Endothelial cell of umbilical vein (primary cell): ENCODE measurements around the gene HCN2. TPM values are rescaled to one million over a fixed set of nuclear protein-coding genes. Genes with fewer than 3 reads are reported as not detected.
A peak's percentile ranks its signal among the peaks of the same experiment; 100 is the strongest.

Experiments
- BruUV-seq: library from RNA; stranded (reverse); fragments of 400-500 nt; replicated peaks from 2 replicates; lab custom pipeline; 2021; lab: Mats Ljungman, UMichigan
- CTCF ChIA-PET: fragments of 300-600, 350-600 bp; sonication (Branson Sonifier 250); formaldehyde crosslinking; loops from one replicate; lab custom pipeline; 2021; ENCODE audit warnings: antibody characterized with exemption, inconsistent platforms; lab: Charles Lee
- POLR2A ChIA-PET: fragments of 300-600, 350-600 bp; sonication (Branson Sonifier 250); formaldehyde crosslinking; loops from one replicate; lab custom pipeline; 2021; ENCODE audit warnings: antibody characterized with exemption, inconsistent platforms; lab: Charles Lee
- DNase-seq: peaks from one replicate; pipeline ENCODE4 v3.0.0-alpha.2; 2011; ENCODE audit warnings: low read depth, low spot score
- FAIRE-seq: peaks from 2 replicates; lab custom pipeline; 2011; peaks lifted over from hg19 to GRCh38; lab: Jason Lieb, UNC
- H2AFZ ChIP-seq: 2 replicates; pipeline ENCODE4 v1.6.0; 2012; ENCODE audit warnings: low read depth, low read length, control low read depth, inconsistent platforms
- H3K27ac ChIP-seq: 2 replicates; pipeline ENCODE4 v1.5.1; 2011; ENCODE audit warnings: low read depth, mild to moderate bottlenecking, control low read depth, low read length, moderate library complexity; ENCODE audit not compliant: insufficient read depth
- H3K27me3 ChIP-seq, 2 experiments: 2 replicates each; pipeline versions ENCODE4 v1.6.0 to v1.6.1; 2011; ENCODE audit warnings: low read length in 2 of 2, mixed read lengths in 1 of 2; ENCODE audit not compliant: control insufficient read depth in 2 of 2, insufficient read depth in 2 of 2
- H3K36me3 ChIP-seq, 2 experiments: 2 replicates in 1 of 2; 3 replicates in 1 of 2; pipeline ENCODE4 v1.5.1; 2011; ENCODE audit warnings: low read length in 2 of 2, mild to moderate bottlenecking in 1 of 2, moderate library complexity in 1 of 2; ENCODE audit not compliant: control insufficient read depth in 2 of 2, insufficient read depth in 2 of 2; ENCODE audit errors: extremely low read depth in 1 of 2
- H3K4me1 ChIP-seq: 3 replicates; pipeline ENCODE4 v1.5.1; 2011; ENCODE audit warnings: mild to moderate bottlenecking, low read length; ENCODE audit not compliant: control insufficient read depth, insufficient read depth; ENCODE audit errors: extremely low read depth
- H3K4me2 ChIP-seq: 2 replicates; pipeline ENCODE4 v1.6.1; 2011; ENCODE audit warnings: low read length, control low read depth, mixed read lengths; ENCODE audit not compliant: insufficient read depth
- H3K4me3 ChIP-seq, 3 experiments: fragments of 200-600 bp in 1 of 3; sonication (generic), shearing (Covaris generic) in 1 of 3; replicated peaks in 1 of 3; 2 replicates each; pipeline ENCODE4 v1.5.1; 2011 to 2016; ENCODE audit warnings: control low read depth in 3 of 3, low read length in 3 of 3, mild to moderate bottlenecking in 2 of 3, inconsistent platforms in 1 of 3, low read depth in 1 of 3, moderate library complexity in 1 of 3; ENCODE audit not compliant: insufficient read depth in 1 of 3
- H3K79me2 ChIP-seq: 2 replicates; pipeline ENCODE4 v1.6.0; 2012; ENCODE audit warnings: low read length, inconsistent platforms; ENCODE audit not compliant: control insufficient read depth, insufficient read depth
- H3K9ac ChIP-seq: replicated peaks from 2 replicates; pipeline ENCODE3; 2011; ENCODE audit warnings: low read length, control low read depth; ENCODE audit not compliant: insufficient read depth; ENCODE audit errors: extremely low read depth
- H3K9me1 ChIP-seq: replicated peaks from 3 replicates; pipeline ENCODE4 v1.6.0; 2011; ENCODE audit warnings: mild to moderate bottlenecking, low read length; ENCODE audit not compliant: control insufficient read depth, insufficient read depth; ENCODE audit errors: extremely low read depth
- H3K9me3 ChIP-seq: replicated peaks from 2 replicates; pipeline ENCODE4 v1.5.1; 2012; ENCODE audit warnings: low read length, inconsistent platforms; ENCODE audit not compliant: control insufficient read depth, insufficient read depth
- H4K20me1 ChIP-seq: replicated peaks from 2 replicates; pipeline ENCODE3; 2011; ENCODE audit warnings: mild to moderate bottlenecking, low read length; ENCODE audit not compliant: control insufficient read depth, insufficient read depth; ENCODE audit errors: extremely low read depth
- EZH2 ChIP-seq: IDR thresholded peaks from 2 replicates; pipeline ENCODE4 v1.6.1; 2012; ENCODE audit warnings: borderline replicate concordance, low read depth, mild to moderate bottlenecking, moderate library complexity, low read length, inconsistent platforms; ENCODE audit not compliant: severe bottlenecking
- FOS ChIP-seq: IDR thresholded peaks from 2 replicates; pipeline ENCODE4 v1.6.1; 2011; ENCODE audit warnings: mild to moderate bottlenecking, low read length, moderate library complexity, borderline replicate concordance; ENCODE audit not compliant: insufficient read depth
- GATA2 ChIP-seq: IDR thresholded peaks from 2 replicates; pipeline ENCODE4 v1.7.0; 2011; ENCODE audit warnings: low read depth, mild to moderate bottlenecking, moderate library complexity, mixed read lengths, low read length; ENCODE audit not compliant: insufficient read length, insufficient read depth
- POLR2A ChIP-seq: IDR thresholded peaks from 2 replicates; pipeline ENCODE4 v1.6.1; 2012; ENCODE audit warnings: low read depth, mild to moderate bottlenecking, control low read depth, low read length
- dilution Hi-C: fragments of 300-500 bp; cut with MboI; formaldehyde crosslinking; loops from one replicate; pipeline ENCODE4 v1.15.0; 2019; ENCODE audit warnings: low sequenced_read_pairs; ENCODE audit not compliant: extremely low pct_ligation_motif_present
- intact Hi-C: fragments of 100-400 bp; cut with micrococcal nuclease; formaldehyde crosslinking; loops from one replicate; pipeline ENCODE4 v1.10.0; 2022
- polyA plus RNA-seq, 4 experiments: library from polyadenylated mRNA; depleted of rRNA in 3 of 4; stranded (reverse) in 3 of 4; unstranded in 1 of 4; fragments of >200 nt; gene quantifications; 2 replicates each; pipeline versions ENCODE4 v1.2.1 to v1.2.3, GENCODE V29; 2011 to 2012; ENCODE audit warnings: missing spikeins in 1 of 4
- total RNA-seq: library from RNA; stranded (reverse); gene quantifications from 2 replicates; pipeline ENCODE4 v1.2.3, GENCODE V29; 2021
- TF ChIP-seq, protein P1 (sequence below), 2 donors: IDR thresholded peaks; 1 replicate in 1 of 2; 2 replicates in 1 of 2; pipeline ENCODE4 v1.5.1; 2011; ENCODE audit warnings: low read length in 2 of 2, mild to moderate bottlenecking in 2 of 2, moderate library complexity in 2 of 2, control low read depth in 1 of 2, inconsistent platforms in 1 of 2, low read depth in 1 of 2; ENCODE audit not compliant: insufficient read depth in 1 of 2; ENCODE audit errors: extremely low read depth in 1 of 2
- TF ChIP-seq, protein P2 (sequence below): IDR thresholded peaks from 2 replicates; pipeline ENCODE4 v1.6.1; 2011; ENCODE audit not compliant: insufficient read depth, insufficient read length

The HCN2 gene
- total and polyA plus RNA-seq, 2 donors (not counting 3 experiments of a cell fraction or from before 2014, with no cell fraction given), result 0.18 to 0.53 TPM

DNA sequence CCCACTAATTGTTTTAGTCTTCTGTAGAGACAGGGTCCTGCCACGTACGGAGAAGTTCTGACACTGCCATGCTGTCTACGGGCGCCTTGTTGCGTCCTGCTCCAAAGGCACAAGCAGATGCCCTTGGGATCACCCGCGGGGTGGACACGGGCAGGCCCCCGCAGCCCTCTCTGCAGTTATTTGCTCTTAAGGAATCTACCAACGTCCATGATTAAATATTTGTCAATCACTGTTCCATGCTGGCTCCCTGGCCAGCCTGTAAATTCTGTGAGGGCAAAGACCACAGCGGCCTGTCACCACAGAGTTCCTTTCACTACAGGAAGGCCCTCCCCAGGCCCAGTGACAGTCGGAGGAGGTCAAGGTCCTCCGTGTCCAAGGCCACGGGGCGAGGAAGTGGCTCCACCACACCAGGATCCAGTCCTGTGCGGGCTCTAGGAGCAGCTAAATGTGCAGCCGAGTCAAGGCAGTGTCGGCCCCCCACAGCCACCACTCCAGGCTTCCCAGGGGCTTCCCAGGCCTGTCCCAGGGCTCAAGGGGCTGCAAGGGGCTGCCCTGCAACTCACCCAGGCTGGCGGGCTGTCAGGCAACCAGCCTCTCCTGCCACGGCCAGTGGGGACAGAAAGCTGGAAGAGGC, 71.2 kb downstream of the HCN2 start:
- POLR2A ChIA-PET, result no interaction called here
- intact Hi-C loops, result no loop called here
- FAIRE-seq (no peak), DNase-seq (no peak)
- Histone ChIP-seq H3K79me2 (peaks cover 71% of the 10 kb centered on the region), H3K36me3 (peaks cover 0 to 10% of the 10 kb centered on the region in 2 experiments), H3K9me3 (no peaks in the 10 kb centered on the region), H3K4me2 (peak overlapping the region; percentile 68), H3K9me1 (no peaks in the 10 kb centered on the region), H3K9ac (peak overlapping the region; percentile 87), H3K27me3 (no peaks in the 10 kb centered on the region), H3K4me3 (peak overlapping the region in 2 of 3 experiments; percentile 73 to 89), H3K27ac (no peak overlapping the region), H3K4me1 (peaks cover 19% of the 10 kb centered on the region), H2AFZ (no peak overlapping the region), H4K20me1 (no peaks in the 10 kb centered on the region)
- no peak for TF ChIP-seq EZH2
- TF ChIP-seq FOS, result no peak
- no peak for TF ChIP-seq POLR2A
- TF ChIP-seq, protein P1, sequence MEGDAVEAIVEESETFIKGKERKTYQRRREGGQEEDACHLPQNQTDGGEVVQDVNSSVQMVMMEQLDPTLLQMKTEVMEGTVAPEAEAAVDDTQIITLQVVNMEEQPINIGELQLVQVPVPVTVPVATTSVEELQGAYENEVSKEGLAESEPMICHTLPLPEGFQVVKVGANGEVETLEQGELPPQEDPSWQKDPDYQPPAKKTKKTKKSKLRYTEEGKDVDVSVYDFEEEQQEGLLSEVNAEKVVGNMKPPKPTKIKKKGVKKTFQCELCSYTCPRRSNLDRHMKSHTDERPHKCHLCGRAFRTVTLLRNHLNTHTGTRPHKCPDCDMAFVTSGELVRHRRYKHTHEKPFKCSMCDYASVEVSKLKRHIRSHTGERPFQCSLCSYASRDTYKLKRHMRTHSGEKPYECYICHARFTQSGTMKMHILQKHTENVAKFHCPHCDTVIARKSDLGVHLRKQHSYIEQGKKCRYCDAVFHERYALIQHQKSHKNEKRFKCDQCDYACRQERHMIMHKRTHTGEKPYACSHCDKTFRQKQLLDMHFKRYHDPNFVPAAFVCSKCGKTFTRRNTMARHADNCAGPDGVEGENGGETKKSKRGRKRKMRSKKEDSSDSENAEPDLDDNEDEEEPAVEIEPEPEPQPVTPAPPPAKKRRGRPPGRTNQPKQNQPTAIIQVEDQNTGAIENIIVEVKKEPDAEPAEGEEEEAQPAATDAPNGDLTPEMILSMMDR (IDR thresholded peaks at IDR 0.05; ENCODE audit: extremely low read depth in 1 of 2, insufficient read depth in 1 of 2, low read depth in 1 of 2, low read length in 2 of 2), result no peak
- no peak for TF ChIP-seq GATA2
- TF ChIP-seq, protein P2, sequence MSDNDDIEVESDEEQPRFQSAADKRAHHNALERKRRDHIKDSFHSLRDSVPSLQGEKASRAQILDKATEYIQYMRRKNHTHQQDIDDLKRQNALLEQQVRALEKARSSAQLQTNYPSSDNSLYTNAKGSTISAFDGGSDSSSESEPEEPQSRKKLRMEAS, result no peak
- dilution Hi-C loops, result no loop called here
- CTCF ChIA-PET, result interaction anchor here (0.8 to 1.0 kb wide), 2 partner anchors 73 to 77 kb away, joined by 3 to 4 read pairs; no protein-coding TSS in a partner anchor
- no TSS peak for BruUV-seq
